ENCODE results near the gene ENDOU. TPM values are rescaled to one million over a fixed set of nuclear protein-coding genes. Genes with fewer than 3 reads are reported as not detected.

The ENDOU gene
- total RNA-seq, 1 donor from 2014 or later = not detected

DNA sequence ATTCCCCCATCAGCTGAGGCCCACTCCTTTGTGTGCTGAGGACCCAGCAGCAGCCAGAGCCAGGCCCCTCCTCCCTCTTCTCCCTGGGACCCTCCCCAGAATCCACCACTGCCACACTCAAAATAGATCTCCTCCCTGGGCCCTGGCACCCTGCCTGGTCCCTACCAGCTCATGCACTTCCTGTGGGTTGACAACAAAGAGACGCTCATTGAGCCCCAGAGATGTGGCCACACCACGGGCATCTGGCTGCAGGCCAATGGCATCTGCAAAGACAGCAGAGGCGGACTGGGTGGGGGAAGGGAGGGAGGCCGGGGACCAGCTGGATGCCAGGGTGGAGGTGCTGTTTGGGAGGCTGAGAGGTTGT, 16.0 kb upstream of the ENDOU start:
- peaks cover 18% of the 10 kb centered on the region for H3K27me3 ChIP-seq (ENCODE audit: insufficient read depth, low read length)
- peaks cover 9% of the 10 kb centered on the region for H3K4me1 ChIP-seq (ENCODE audit: insufficient read depth, low read length)
- no peak overlapping the region for H3K4me3 Mint-ChIP-seq (ENCODE audit: unreplicated experiment)
- peaks cover 12% of the 10 kb centered on the region for H3K36me3 Mint-ChIP-seq (ENCODE audit: low read depth, unreplicated experiment)
- peaks cover 6% of the 10 kb centered on the region for H3K4me1 Mint-ChIP-seq (ENCODE audit: low read depth, unreplicated experiment)
- H3K4me2 ChIP-seq (ENCODE audit: low read length) = no peak overlapping the region
- peak overlapping the region; percentile 10 for H2AFZ ChIP-seq (ENCODE audit: low read depth, low read length)
- H4K20me1 ChIP-seq (ENCODE audit: insufficient read depth, low read length) = no peaks in the 10 kb centered on the region
- DNase-seq (ENCODE audit: low read depth) (no peak), FAIRE-seq (no peak)
- no peak overlapping the region for H3K4me3 ChIP-seq (ENCODE audit: insufficient read depth, low read depth, low read length)
- TF ChIP-seq, protein P1, sequence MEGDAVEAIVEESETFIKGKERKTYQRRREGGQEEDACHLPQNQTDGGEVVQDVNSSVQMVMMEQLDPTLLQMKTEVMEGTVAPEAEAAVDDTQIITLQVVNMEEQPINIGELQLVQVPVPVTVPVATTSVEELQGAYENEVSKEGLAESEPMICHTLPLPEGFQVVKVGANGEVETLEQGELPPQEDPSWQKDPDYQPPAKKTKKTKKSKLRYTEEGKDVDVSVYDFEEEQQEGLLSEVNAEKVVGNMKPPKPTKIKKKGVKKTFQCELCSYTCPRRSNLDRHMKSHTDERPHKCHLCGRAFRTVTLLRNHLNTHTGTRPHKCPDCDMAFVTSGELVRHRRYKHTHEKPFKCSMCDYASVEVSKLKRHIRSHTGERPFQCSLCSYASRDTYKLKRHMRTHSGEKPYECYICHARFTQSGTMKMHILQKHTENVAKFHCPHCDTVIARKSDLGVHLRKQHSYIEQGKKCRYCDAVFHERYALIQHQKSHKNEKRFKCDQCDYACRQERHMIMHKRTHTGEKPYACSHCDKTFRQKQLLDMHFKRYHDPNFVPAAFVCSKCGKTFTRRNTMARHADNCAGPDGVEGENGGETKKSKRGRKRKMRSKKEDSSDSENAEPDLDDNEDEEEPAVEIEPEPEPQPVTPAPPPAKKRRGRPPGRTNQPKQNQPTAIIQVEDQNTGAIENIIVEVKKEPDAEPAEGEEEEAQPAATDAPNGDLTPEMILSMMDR (IDR thresholded peaks at IDR 0.05; ENCODE audit: insufficient read depth, low read depth, low read length) = no peak
- TF ChIP-seq EZH2 (IDR thresholded peaks at IDR 0.05; ENCODE audit: insufficient read depth, low read length) = no peak
- H3K27me3 Mint-ChIP-seq (ENCODE audit: low read depth, unreplicated experiment) = peaks cover 47% of the 10 kb centered on the region
- no peaks in the 10 kb centered on the region for H3K36me3 ChIP-seq (ENCODE audit: insufficient read depth, low read length)
- H3K9me3 Mint-ChIP-seq (ENCODE audit: unreplicated experiment) = peaks cover 3% of the 10 kb centered on the region
- H3K9ac ChIP-seq (ENCODE audit: low read length) = no peak overlapping the region
- H3K9me3 ChIP-seq (ENCODE audit: insufficient read depth, low read depth, low read length) = no peaks in the 10 kb centered on the region
- no peaks in the 10 kb centered on the region for H3K79me2 ChIP-seq (ENCODE audit: insufficient read depth, low read length)
- H3K27ac Mint-ChIP-seq (ENCODE audit: unreplicated experiment) = peak overlapping the region; percentile 73
- H3K27ac ChIP-seq (ENCODE audit: low read depth, low read length) = no peak overlapping the region

DNA sequence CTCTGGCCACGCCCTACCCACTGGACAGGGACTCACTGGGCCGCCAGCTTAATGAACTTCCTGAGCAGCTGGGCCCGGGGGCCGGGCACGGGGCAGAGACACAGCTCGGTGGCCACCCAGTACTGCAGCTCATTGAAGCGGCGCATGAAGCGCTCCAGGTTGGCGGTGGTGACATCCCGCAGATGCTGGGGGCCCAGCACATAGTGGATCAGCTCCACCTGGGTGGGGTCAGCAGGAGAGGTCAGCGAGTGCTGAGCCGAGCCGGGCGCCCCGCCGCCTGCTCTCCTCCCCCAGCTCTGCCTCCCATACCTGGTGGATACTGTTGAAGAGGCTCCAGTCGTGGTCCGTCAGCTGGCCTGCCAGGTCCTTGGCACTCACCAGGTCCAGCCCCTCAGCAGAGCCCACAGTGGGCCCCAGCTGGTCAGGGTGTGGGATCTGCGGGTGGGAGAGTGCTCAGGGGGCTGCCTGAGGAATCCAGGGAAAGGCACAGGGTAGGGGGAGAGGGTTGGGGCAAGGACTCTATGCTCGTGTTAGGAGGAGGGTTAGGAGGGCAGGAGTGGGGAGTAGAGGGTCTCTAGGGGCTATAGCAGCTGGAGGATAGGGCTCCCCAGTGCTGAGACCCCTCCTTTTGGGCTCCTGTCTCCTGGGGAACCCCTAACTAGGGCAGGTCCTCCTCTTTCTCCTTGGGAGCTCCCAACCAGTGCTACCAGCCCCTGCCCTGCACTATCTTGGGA, 15.5 kb upstream of the ENDOU start:
- Mint-ChIP-seq H3K27me3 (ENCODE audit: low read depth, unreplicated experiment) (peaks cover 42% of the 10 kb centered on the region), H3K4me1 (ENCODE audit: low read depth, unreplicated experiment) (peaks cover 6% of the 10 kb centered on the region), H3K9me3 (ENCODE audit: unreplicated experiment) (peaks cover 3% of the 10 kb centered on the region), H3K4me3 (ENCODE audit: unreplicated experiment) (no peak overlapping the region), H3K27ac (ENCODE audit: unreplicated experiment) (no peak overlapping the region), H3K36me3 (ENCODE audit: low read depth, unreplicated experiment) (peaks cover 11% of the 10 kb centered on the region)
- no peak overlapping the region for H3K9ac ChIP-seq (ENCODE audit: low read length)
- no peak overlapping the region for H3K4me3 ChIP-seq (ENCODE audit: insufficient read depth, low read depth, low read length)
- no peaks in the 10 kb centered on the region for H3K9me3 ChIP-seq (ENCODE audit: insufficient read depth, low read depth, low read length)
- DNase-seq (ENCODE audit: low read depth) (no peak), FAIRE-seq (no peak)
- peak overlapping the region; percentile 10 for H2AFZ ChIP-seq (ENCODE audit: low read depth, low read length)
- peaks cover 18% of the 10 kb centered on the region for H3K27me3 ChIP-seq (ENCODE audit: insufficient read depth, low read length)
- TF ChIP-seq, protein P1 (IDR thresholded peaks at IDR 0.05; ENCODE audit: insufficient read depth, low read depth, low read length) = no peak
- no peak for TF ChIP-seq EZH2 (IDR thresholded peaks at IDR 0.05; ENCODE audit: insufficient read depth, low read length)
- H4K20me1 ChIP-seq (ENCODE audit: insufficient read depth, low read length) = no peaks in the 10 kb centered on the region
- H3K36me3 ChIP-seq (ENCODE audit: insufficient read depth, low read length) = no peaks in the 10 kb centered on the region
- H3K27ac ChIP-seq (ENCODE audit: low read depth, low read length) = no peak overlapping the region
- peaks cover 12% of the 10 kb centered on the region for H3K4me1 ChIP-seq (ENCODE audit: insufficient read depth, low read length)
- H3K4me2 ChIP-seq (ENCODE audit: low read length) = no peak overlapping the region
- no peaks in the 10 kb centered on the region for H3K79me2 ChIP-seq (ENCODE audit: insufficient read depth, low read length)

DNA sequence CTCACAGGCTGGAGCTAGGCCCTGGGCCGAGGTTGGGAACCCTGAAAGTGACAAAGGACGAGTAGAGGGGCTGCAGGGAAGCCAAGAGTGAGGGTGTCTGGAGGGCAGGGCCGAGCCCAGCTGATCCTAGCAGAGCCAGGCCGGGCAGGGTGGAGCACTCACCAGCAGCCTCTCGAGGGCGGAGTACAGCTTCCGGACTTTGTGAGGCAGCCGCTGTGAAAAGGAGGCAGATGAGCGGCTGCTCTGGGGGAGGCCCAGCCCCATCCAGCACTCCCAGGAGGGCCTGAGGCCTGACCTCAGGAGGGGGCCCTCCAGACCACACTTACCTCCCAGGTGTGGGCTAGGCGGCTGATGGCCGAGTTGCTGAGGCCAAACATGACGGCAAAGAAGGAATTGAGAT, 14.7 kb upstream of the ENDOU start:
- Mint-ChIP-seq H3K27ac (ENCODE audit: unreplicated experiment) (no peak overlapping the region), H3K27me3 (ENCODE audit: low read depth, unreplicated experiment) (peaks cover 35% of the 10 kb centered on the region)
- FAIRE-seq = no peak

More for the DNA sequence above, 14.7 kb upstream of the ENDOU start:
- no peak overlapping the region for H2AFZ ChIP-seq (ENCODE audit: low read depth, low read length)
- H3K36me3 Mint-ChIP-seq (ENCODE audit: low read depth, unreplicated experiment) = peaks cover 11% of the 10 kb centered on the region
- peaks cover 14% of the 10 kb centered on the region for H3K27me3 ChIP-seq (ENCODE audit: insufficient read depth, low read length)
- no peak overlapping the region for H3K27ac ChIP-seq (ENCODE audit: low read depth, low read length)
- H3K79me2 ChIP-seq (ENCODE audit: insufficient read depth, low read length) = no peaks in the 10 kb centered on the region
- no peaks in the 10 kb centered on the region for H3K36me3 ChIP-seq (ENCODE audit: insufficient read depth, low read length)
- H3K4me3 ChIP-seq (ENCODE audit: insufficient read depth, low read depth, low read length) = no peak overlapping the region
- DNase-seq (ENCODE audit: low read depth) = no peak
- H3K4me1 ChIP-seq (ENCODE audit: insufficient read depth, low read length) = peaks cover 16% of the 10 kb centered on the region
- no peaks in the 10 kb centered on the region for H4K20me1 ChIP-seq (ENCODE audit: insufficient read depth, low read length)
- peaks cover 3% of the 10 kb centered on the region for H3K9me3 Mint-ChIP-seq (ENCODE audit: unreplicated experiment)
- peaks cover 9% of the 10 kb centered on the region for H3K4me1 Mint-ChIP-seq (ENCODE audit: low read depth, unreplicated experiment)
- H3K4me3 Mint-ChIP-seq (ENCODE audit: unreplicated experiment) = no peak overlapping the region
- H3K9ac ChIP-seq (ENCODE audit: low read length) = no peak overlapping the region
- no peaks in the 10 kb centered on the region for H3K9me3 ChIP-seq (ENCODE audit: insufficient read depth, low read depth, low read length)
- no peak for TF ChIP-seq EZH2 (IDR thresholded peaks at IDR 0.05; ENCODE audit: insufficient read depth, low read length)
- TF ChIP-seq, protein P1 (IDR thresholded peaks at IDR 0.05; ENCODE audit: insufficient read depth, low read depth, low read length) = no peak
- no peak overlapping the region for H3K4me2 ChIP-seq (ENCODE audit: low read length)

Data from astrocyte (in vitro differentiated cells and primary cell).